Measurements from ENCODE around the gene TEX2. TPM values are rescaled to one million over a fixed set of nuclear protein-coding genes. Genes with fewer than 3 reads are reported as not detected.

The TEX2 gene
- total RNA-seq, 1 experiment from 2014 or later: 10.8 TPM

GRCh38 chr17:64223931-64224629 is 39.0 kb downstream of the TEX2 start (continued):
- TF ChIP-seq RORB (CRISPR knock-in tag; IDR thresholded peaks at IDR 0.05) (no peak), HMGXB4 (CRISPR knock-in tag; IDR thresholded peaks at IDR 0.05) (no peak), NR3C1 (CRISPR knock-in tag; conservative IDR thresholded peaks at IDR 0.05; ENCODE audit: low read depth) (no peak), ZNF232 (CRISPR knock-in tag; IDR thresholded peaks at IDR 0.05) (no peak), ATF3 (CRISPR knock-in tag; conservative IDR thresholded peaks at IDR 0.05) (no peak), SMAD4 (CRISPR knock-in tag; IDR thresholded peaks at IDR 0.05) (no peak)

- TF ChIP-seq FOXP1 (CRISPR knock-in tag; IDR thresholded peaks at IDR 0.05; ENCODE audit: borderline replicate concordance) (no peak), GTF2I (CRISPR knock-in tag; conservative IDR thresholded peaks at IDR 0.05) (no peak), ZNF671 (CRISPR knock-in tag; IDR thresholded peaks at IDR 0.05) (no peak), NFATC4 (CRISPR knock-in tag; IDR thresholded peaks at IDR 0.05) (no peak), ZNF416 (CRISPR knock-in tag; IDR thresholded peaks at IDR 0.05) (no peak), CREB1 (CRISPR knock-in tag; IDR thresholded peaks at IDR 0.05) (no peak), MAX (CRISPR knock-in tag; IDR thresholded peaks at IDR 0.05) (no peak), SMAD4 (CRISPR knock-in tag; IDR thresholded peaks at IDR 0.05) (no peak)
- no peaks in the 10 kb centered on the region for H3K27me3 Mint-ChIP-seq (ENCODE audit: low read depth)
- H3K36me3 Mint-ChIP-seq: no peaks in the 10 kb centered on the region
- POLR2A ChIA-PET: no interaction called here
- peaks cover 9% of the 10 kb centered on the region; the same call in 1 of the 2 replicates for H3K9me3 Mint-ChIP-seq
- DNase-seq (ENCODE audit: low spot score) (no peak), ATAC-seq (no peak)
- CTCF ChIA-PET: interaction anchor here (1.0 to 1.3 kb wide), 2 partner anchors 13 to 198 kb away, joined by 3 to 7 read pairs; no protein-coding TSS in a partner anchor
- no peak overlapping the region for H3K4me3 Mint-ChIP-seq
- peaks cover 10% of the 10 kb centered on the region for H3K4me1 Mint-ChIP-seq
- H3K27ac Mint-ChIP-seq: no peak overlapping the region
Measured at GRCh38 chr17:64223283-64223682, 39.8 kb downstream of the TEX2 start.

GRCh38 chr17:64221679-64222078 is 41.4 kb downstream of the TEX2 start:
- Mint-ChIP-seq H3K4me3 (no peak overlapping the region), H3K9me3 (peaks cover 9% of the 10 kb centered on the region; the same call in 1 of the 2 replicates), H3K4me1 (peaks cover 21% of the 10 kb centered on the region), H3K27ac (no peak overlapping the region), H3K27me3 (ENCODE audit: low read depth) (no peaks in the 10 kb centered on the region), H3K36me3 (no peaks in the 10 kb centered on the region)
- ChIA-PET POLR2A (interaction anchor here (0.6 kb wide), 1 partner anchor 39 kb away, joined by 3 read pairs; no protein-coding TSS in a partner anchor), CTCF (interaction anchor here (0.7 kb wide), 1 partner anchor 36 kb away, joined by 4 read pairs; no protein-coding TSS in a partner anchor)
- no peak for DNase-seq (ENCODE audit: low spot score)
- no peak for ATAC-seq
- TF ChIP-seq ZBTB21 (CRISPR knock-in tag; IDR thresholded peaks at IDR 0.05; ENCODE audit: borderline replicate concordance) (no peak), SP1 (CRISPR knock-in tag; conservative IDR thresholded peaks at IDR 0.05) (no peak), ZNF512 (CRISPR knock-in tag; IDR thresholded peaks at IDR 0.05; ENCODE audit: borderline replicate concordance) (no peak), ZNF425 (CRISPR knock-in tag; conservative IDR thresholded peaks at IDR 0.05) (no peak), ZNF232 (CRISPR knock-in tag; IDR thresholded peaks at IDR 0.05) (no peak), PRDM15 (CRISPR knock-in tag; IDR thresholded peaks at IDR 0.05) (no peak), TP53 (CRISPR knock-in tag; IDR thresholded peaks at IDR 0.05) (no peak), STAT6 (CRISPR knock-in tag; conservative IDR thresholded peaks at IDR 0.05; ENCODE audit: low read depth) (no peak), SMAD3 (CRISPR knock-in tag; IDR thresholded peaks at IDR 0.05; ENCODE audit: borderline replicate concordance) (no peak)

Data from WTC11 (cell line).